Measurements from ENCODE around the gene TEAD1.

Gene TEAD1

DNA sequence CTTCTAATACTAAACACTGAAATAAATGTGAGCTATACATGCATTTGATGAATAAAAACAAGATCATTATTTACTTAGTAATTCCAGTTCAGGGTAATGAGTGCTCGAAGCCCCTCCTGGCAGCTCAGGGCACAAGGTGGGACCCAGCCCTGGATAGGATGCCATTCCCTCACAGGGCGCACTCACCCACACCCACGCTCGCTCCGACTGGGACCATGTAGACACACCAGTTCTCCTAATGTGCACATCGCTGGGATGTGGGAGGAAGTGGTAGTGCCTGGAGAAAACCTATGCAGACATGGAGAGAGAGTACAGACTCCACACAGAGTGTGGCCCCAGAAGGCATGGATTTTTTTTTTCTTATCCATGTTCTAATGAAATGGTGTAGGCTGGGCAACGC, 290.4 kb downstream of the TEAD1 start:
- no peak for DNase-seq

DNA sequence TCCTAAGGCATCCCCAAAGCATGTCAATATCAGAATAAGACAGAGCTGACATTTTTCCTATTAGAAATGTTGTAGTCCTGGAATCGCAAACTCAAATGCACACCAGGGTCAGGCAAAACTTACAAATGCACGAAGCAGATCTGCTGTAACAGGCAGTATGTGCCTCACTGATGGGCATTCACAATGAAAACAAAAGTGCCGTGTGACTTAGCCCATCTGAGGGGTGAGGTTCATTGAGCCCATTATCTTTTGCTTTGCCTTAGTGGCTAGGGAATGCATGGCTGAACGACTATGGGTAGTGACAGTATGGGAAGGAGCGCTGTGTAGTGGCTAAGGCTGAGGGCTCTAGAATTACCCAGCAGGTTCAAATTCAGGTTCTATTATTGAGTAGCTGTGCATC, 291.8 kb downstream of the TEAD1 start:
- DNase-seq, result no peak

- no peak for DNase-seq
These were observed 293.9 kb downstream of the TEAD1 start for GRCh38 chr11:12968101-12968500.

DNA sequence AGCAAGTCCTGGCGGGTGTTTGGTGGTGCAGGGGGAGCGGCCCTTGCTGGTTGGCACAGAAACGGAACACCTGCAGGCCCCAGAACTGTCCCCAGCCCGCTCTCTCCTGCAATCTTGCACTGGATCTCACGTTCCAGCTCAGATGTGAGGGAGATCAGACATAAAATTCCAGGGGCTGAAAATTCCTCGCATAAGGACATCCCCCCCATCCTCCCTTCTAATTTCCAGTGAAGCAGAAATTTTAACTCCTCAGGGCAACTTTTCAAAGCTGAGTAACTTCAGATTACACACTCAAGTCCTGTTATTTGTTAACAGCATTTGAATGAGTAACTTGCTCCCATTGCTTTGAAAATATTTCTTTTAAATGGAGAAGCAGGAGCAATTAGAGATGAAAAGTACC, 294.6 kb downstream of the TEAD1 start:
- DNase-seq, result no peak

GRCh38 chr11:12971955-12972354, 297.7 kb downstream of the TEAD1 start:
- no peak for DNase-seq

DNA sequence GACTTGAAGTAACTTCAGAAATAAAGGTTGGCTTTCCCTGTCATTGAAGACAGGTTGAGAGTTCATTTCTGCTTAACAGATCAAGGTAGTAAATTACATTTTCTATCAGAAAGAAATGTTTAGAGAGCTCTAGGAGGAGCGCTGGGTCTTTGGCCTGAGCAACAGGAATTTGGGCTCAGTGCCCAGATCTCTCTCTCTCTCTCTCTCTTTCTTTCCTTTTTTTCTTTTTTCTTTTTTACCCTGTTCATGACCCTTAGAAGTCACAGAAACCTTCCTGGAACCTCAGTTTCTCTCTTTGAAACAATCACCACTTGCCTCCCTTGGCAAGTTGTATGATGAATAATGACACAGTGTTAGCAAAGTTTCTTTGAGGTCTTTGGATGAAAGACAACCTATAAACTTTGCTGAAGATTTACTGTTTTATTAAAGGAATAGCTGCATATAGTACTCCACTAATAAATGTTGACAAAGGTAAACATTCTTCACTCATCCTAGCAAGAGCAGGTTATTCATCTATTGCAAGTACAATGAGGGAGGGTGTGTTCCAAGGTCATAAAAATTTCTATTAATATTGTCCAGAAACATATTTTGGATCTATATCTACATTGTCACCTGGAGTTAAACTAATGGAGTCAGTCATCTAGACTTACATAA, 299.4 kb downstream of the TEAD1 start:
- DNase-seq, result no peak

DNA sequence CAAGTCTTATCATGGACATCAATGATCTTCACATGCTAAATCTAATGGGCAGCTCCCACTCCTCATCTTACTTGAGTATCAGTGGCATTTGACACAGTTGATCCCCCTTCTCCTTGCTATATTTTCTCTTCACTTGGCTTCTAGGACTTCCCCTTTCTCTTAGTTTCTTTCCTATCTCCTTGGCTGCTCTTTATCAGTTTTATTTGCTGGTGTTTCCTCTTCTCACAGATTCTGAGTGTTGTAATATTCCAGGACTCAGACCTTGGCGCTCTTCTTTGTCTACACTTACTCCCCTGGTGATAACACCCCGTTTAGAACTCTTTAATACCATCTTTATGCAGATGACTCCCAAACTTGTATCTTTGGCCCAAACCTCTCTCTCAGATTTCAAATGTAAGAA, 301.0 kb downstream of the TEAD1 start:
- DNase-seq, result no peak

DNA sequence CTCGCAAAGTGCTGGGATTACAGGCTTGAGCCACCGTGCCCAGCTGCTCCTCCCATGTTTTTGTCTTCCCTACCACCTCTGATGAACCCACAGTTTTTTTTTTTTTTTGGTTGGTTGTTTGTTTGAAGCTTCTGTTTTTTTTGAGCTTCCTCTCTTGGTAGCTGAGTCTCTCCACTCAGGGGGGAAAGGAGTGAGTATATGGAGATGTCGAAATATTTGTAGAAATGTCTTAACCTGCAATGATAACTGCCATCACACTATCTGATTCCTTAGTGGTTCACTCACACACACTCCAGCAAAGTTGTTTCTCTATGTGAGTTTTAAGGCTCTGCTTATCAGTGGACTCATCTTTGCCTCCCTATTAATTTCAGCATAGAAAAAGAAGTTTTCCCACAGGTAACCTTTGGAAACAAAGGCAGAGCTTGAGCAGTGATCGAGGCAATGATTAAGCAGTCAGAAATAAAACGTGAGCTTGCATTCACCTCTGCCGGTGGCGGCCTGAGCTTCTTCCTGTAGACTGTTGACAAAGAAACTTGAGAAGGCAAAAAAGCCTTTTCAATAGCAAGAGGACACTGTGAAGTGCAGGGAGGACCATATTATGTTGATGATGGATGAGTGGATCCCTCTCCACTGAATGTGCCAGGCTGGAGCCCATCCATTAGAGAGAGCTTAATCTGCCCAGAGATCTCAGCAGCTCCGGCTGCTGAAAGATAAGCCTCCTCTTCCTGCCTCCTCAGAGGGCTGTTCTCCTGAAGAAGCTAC, 305.9 kb downstream of the TEAD1 start:
- no peak for DNase-seq

DNA sequence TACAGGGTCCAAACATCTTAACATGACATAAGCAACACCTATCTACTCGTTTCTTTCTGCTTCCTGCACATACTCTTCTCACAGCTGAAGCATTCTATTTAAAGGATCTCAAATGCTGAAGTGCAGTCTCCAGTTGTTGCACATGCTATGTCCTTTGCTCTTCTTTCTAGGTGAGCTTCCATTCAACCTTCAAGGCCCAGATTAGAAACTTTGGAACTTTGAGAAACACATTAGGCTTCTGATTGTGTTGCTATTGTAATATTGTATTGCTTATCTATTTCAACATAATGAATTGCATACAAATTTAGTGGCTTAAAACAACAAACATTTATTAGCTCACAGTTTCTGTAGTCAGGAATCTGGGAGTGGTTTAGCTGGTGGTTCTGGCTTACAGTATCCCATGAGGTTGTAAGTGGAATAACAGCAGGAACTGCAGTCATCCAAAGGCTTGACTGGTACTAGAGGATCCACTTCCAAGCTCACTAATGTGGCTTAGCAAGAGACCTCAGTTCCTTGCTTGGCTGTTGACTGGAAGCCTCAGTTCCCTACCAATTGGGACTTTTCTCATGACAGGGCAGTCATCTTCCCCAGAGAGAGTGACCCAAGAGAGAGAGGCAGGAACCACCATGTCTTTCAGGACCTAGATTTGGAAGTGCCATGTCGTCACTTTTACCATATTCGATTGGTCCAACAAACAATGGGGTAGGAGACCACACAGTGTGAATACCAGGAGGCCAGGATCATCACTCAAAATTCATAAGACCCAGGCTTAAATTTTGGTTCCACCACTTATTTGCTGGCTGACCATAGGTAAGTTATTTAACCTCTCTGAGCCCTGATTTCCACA, 307.7 kb downstream of the TEAD1 start:
- no peak for DNase-seq

DNA sequence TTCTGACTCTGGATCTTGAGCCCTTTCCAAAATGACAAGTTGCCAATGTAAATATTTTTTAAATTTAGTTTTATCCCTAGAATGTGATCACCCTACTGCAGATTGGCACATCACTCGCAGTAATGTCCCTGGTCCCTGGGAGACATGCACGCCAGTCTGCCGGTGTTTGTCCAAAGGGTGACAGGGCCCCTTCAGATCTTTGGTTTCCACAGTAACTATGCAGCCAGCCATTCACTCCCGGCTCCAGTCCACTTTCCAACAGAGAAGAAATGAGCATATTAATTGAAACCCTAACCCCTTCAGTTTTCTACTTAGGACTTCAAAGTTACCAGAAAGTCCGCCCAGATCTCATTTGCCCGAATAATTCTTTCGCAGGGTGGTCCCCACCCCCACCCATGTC, 309.1 kb downstream of the TEAD1 start:
- DNase-seq, result no peak

DNA sequence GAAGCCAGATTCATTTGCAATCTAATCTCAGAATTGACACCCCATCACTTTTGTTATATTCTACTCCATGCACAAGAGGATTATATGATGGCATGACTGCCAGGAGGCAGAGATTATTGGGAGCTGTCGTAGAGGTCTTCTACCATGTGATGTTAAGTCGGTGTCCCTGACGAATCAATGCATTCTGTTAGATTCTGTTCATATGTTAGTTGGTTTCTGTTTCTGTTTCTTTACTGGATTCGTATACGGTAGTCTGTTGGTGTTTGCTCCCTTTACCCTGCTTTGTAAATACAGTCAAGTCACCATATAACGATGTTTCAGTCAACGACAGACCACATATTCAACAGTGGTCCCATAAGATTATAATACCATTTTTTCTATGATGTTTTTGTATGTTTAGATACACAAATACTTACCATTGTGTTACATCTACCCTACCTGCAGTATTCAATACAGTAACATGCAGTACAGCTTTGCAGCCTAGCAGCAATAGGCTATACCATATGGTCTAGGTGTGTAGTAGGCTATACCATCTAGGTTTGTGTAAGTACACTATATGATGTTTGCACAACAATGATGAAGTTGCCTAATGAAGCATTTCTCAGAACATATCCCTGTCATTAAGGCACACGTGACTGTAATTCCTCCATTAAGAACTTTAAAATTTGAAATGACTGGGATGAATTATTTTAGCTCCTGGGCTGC, 312.1 kb downstream of the TEAD1 start:
- no peak for DNase-seq

DNA sequence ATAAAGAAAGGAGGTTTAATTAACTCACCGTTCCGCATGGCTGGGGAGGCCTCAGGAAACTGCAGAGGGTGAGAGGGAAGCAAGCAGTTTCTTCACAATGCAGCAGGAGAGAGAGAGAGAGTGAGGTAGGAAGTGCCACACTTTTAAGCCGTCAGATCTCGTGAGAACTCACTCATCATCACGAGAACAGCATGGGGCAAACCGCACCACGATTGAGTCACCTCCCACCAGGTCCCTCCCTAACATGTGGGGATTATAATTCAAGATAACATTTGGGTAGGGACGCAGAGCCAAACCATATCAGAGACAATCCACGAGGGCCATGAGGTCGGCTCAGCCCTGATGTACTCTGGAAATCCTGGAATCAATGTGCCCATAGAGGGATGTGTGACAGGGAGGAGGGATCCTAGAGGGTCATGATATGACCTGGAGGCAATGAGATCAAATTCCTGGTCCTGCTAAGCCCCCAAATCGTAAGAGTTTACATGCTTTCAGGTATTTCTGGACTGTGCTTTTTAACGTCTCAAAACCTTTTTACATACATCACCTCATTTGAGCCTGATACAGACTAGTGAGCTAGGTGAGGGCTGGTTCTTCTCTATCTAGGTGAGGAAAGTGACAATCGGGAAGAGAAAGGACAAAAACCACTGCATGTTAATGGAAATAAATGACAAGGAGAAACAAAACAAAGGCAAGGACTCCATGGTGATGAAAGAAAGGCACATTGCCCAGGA, 315.4 kb downstream of the TEAD1 start:
- DNase-seq, result no peak

DNA sequence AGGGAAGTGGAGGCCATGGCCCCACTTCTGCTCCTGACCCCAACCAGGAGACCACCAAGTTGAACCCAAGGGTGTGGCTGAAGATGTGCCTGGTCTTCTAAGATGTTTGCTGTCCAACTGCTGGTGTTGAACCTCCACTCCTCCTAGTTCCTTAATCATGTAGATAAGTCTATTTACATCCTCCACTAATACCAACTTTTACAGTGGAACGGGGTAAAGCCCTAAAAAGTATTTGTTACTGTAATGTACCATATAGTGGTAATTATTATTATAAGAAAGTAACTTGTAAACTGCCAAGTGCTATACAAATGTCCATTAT, 315.9 kb downstream of the TEAD1 start:
- DNase-seq, result no peak

DNA sequence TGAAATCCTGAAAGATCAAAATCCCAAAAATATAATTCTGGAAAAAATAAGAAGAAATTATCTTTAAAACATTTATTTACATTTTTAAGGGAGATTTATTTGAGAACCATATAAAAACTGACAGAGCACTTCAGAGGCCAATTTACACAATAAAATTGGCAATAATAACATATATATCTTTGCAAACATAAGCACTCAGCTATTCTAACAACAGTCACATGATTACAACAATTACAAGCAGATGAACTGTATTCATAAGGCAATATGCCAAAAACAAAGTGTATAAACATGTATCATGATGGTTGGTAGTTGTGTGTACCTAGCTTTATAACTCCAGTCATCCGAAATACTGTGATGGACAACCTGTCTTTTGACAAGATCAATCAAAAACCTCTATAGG, 317.2 kb downstream of the TEAD1 start:
- no peak for DNase-seq

- no peak for DNase-seq
These were observed 319.4 kb downstream of the TEAD1 start for GRCh38 chr11:12993626-12994025.
